Right lobe of liver (tissue), 6 donors: Measurements from ENCODE around the gene DCHS2. TPM values are rescaled to one million over a fixed set of nuclear protein-coding genes. Genes with fewer than 3 reads are reported as not detected.

Experiments used
- ATAC-seq, 4 donors: fragments of 200-7000 bp; cut with Tn5 transposase; one replicate each; pipeline ENCODE4 v1.9.1; 2020; ENCODE audit warnings: mild to moderate bottlenecking in 4 of 4, moderate library complexity in 4 of 4
- DNase-seq, 3 donors: peaks; one replicate each; pipeline ENCODE4 v3.0.0-alpha.2; 2020
- H3K27ac ChIP-seq, 3 donors: fragments of 200-600 bp; one replicate each; pipeline ENCODE4 v1.8.0; 2022
- H3K27me3 ChIP-seq, 2 donors: fragments of 200-600 bp; one replicate each; pipeline ENCODE4 v1.8.0; 2022
- H3K36me3 ChIP-seq, 4 donors: fragments of 200-600 bp; sonication (generic) in 1 of 4; one replicate each; pipeline versions ENCODE4 v1.5.1 to v1.8.0; 2017 to 2022; ENCODE audit warnings: control low read depth in 1 of 4
- H3K4me1 ChIP-seq, 4 donors: fragments of 200-600 bp; sonication (generic) in 1 of 4; one replicate each; pipeline versions ENCODE4 v1.5.1 to v1.8.0; 2017 to 2022; ENCODE audit warnings: control low read depth in 1 of 4
- H3K4me3 ChIP-seq, 3 donors: fragments of 200-600 bp; one replicate each; pipeline ENCODE4 v1.8.0; 2022
- H3K9me3 ChIP-seq, 4 donors: fragments of 200-600 bp; sonication (generic) in 1 of 4; one replicate each; pipeline versions ENCODE4 v1.5.1 to v1.8.0; 2017 to 2022; ENCODE audit warnings: control low read depth in 1 of 4
- CTCF ChIP-seq, 4 donors: fragments of 200-600 bp in 3 of 4; fragments of 450-650 bp in 1 of 4; IDR thresholded peaks; one replicate each; pipeline versions ENCODE4 v1.5.1 to v1.8.0; 2016 to 2022; ENCODE audit warnings: antibody characterized with exemption in 4 of 4, mild to moderate bottlenecking in 2 of 4
- POLR2A ChIP-seq: fragments of 450-650 bp; IDR thresholded peaks from one replicate; pipeline ENCODE4 v1.6.1; 2017; ENCODE audit warnings: antibody characterized with exemption, mild to moderate bottlenecking
- WGBS: methylation state at CpG from one replicate; pipeline ENCODE4 v1.1.6; 2018; ENCODE audit warnings: low coverage, low lambda C conversion rate; ENCODE audit not compliant: insufficient coverage; ENCODE audit errors: missing lambda C conversion rate; 5-methylcytosine and 5-hydroxymethylcytosine counted together
- intact Hi-C, 2 donors: fragments of 100-400 bp; cut with DNase I; formaldehyde crosslinking; loops; one replicate each; pipeline versions ENCODE4 v1.11.2 to v1.14.1; 2022
- total RNA-seq, 6 experiments: library from RNA; depleted of rRNA in 2 of 6; stranded (reverse); fragments of >200 nt in 2 of 6; fragmentation: NEBNext Ultra II Directional in 3 of 6; extraction: Animal tissue kit (Norgen Biotek cat#: 25700) in 3 of 6; gene quantifications; one replicate each; pipeline versions ENCODE4 v1.1.0 to v1.2.4, GENCODE V29; 2016 to 2023
- donor health status: DM: no; HTN: yes; CAD: no.
- donor health status: DM: no; HTN: no; CAD: no.
- donor health status: DM: no; HTN: no; CAD: no.
- donor health status: DM: no; HTN: yes; CAD: no.
- donor health status: DM: no; HTN: yes; CAD: no.

Gene DCHS2
- total RNA-seq, 6 experiments from 2014 or later = 0.07 to 0.37 (median 0.12) TPM; not detected in 1

DNA sequence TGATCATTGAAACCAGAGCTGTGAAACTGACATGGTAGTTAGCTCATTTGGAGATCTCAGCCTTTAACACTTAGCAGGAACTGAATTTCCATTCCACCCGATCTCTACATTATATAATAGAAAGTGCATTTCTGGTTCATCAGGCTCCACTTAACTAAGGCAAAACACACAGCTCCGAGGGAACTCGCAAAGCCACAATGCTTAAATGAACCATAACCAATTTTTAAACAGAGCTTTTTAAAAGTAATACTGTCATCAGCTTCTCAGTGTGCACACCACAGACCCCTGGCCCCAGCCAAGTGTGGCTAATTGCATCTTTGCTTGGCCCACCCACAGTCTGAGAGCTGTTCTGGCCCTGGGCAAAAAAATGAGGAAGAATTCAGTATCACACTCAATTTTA lies 66.1 kb downstream of the DCHS2 start:
- 60% methylated on average over 3 of the region's 3 CpGs for whole genome bisulfite sequencing
- H3K9me3 ChIP-seq = no peaks in the 10 kb centered on the region
- H3K36me3 ChIP-seq = no peaks in the 10 kb centered on the region
- TF ChIP-seq CTCF (IDR thresholded peaks at IDR 0.05) (no peak), POLR2A (no peak)
- H3K27ac ChIP-seq = no peak overlapping the region
- no peaks in the 10 kb centered on the region for H3K4me1 ChIP-seq
- intact Hi-C loops = no loop called here
- no peak overlapping the region for H3K4me3 ChIP-seq
- ATAC-seq = no peak
- DNase-seq = no peak
- H3K27me3 ChIP-seq = no peaks in the 10 kb centered on the region

DNA sequence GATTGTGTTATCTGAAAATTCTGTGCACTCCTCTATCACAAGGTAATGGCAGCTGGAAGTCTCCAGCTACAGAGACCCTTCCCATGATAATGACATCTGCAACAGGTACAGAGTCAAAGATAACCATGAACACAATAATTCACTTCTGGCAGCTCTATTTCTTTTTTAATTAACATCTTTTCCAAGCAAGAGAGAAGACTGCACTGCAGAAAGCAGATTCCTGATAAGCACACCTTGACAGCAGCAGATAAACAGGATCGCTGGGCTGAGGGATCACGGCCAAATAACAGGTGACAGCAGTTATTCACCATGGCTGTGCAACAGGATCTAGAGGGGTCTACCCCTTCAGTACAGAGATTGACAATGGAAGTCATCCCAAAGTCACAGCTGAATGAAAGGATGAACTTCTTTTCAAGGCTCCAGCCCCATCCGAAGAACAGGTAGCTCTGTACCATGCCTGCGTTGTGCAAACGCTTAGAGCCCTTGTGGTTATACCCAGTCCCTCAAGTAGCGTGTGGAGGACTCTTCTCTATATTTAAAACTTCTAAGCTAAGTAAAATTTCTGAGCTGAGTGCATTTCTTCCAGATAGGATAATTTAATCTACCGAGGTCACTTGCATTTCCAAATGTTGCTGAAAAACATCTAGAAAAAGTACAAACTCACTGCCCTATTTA lies 66.7 kb downstream of the DCHS2 start:
- Histone ChIP-seq H3K27me3 (no peaks in the 10 kb centered on the region), H3K9me3 (no peaks in the 10 kb centered on the region), H3K4me3 (no peak overlapping the region), H3K4me1 (no peaks in the 10 kb centered on the region), H3K27ac (no peak overlapping the region), H3K36me3 (no peaks in the 10 kb centered on the region)
- TF ChIP-seq CTCF (IDR thresholded peaks at IDR 0.05) (no peak), POLR2A (no peak)
- DNase-seq (no peak), ATAC-seq (no peak)
- intact Hi-C loops = no loop called here
- WGBS = 50% methylated on average over 4 of the region's 7 CpGs

DNA sequence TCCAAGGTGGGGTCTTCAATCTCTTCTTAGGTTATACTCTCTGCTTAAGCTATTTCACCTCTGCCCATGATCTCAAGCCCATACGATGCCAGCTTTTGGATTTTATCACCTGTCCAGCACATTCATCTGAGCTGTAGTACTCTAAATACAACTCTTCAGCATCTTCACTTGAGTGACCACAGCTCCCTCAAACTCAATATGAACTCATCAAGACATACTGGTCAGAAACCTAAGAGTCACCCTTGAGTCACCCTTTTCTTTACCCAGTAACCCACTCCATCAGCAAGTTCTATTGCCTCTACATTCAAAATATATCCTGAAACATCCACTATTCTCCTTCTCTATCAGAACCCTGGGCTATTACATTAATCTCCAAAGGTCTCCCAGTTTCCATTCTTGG lies 69.4 kb downstream of the DCHS2 start:
- Histone ChIP-seq H3K27ac (no peak overlapping the region), H3K4me3 (no peak overlapping the region), H3K36me3 (no peaks in the 10 kb centered on the region), H3K9me3 (no peaks in the 10 kb centered on the region), H3K4me1 (no peaks in the 10 kb centered on the region), H3K27me3 (no peaks in the 10 kb centered on the region)
- DNase-seq (no peak), ATAC-seq (no peak)
- TF ChIP-seq CTCF (IDR thresholded peaks at IDR 0.05) = no peak
- TF ChIP-seq POLR2A = no peak
- intact Hi-C loops = no loop called here
- 0% methylated on average over 1 of the region's 1 CpG for WGBS

DNA sequence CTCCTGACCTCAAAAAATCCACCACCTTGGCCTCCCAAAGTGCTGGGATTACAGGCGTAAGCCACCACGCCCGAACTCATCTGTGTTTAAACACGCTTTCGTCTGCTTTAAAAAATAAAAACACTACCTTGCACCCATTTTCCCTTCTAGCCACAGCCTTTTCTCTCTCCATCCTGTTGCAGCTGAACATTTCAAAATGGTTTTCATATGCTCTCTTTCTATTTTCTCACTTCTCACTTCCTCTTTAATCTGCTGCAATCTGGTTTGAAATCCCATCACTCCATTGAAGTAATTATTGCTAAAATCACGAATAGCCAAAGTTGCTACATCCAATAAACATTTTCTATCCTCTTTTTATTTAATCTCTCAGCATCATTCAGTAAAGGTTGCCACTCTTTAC lies 70.0 kb downstream of the DCHS2 start:
- TF ChIP-seq CTCF (IDR thresholded peaks at IDR 0.05) (no peak), POLR2A (no peak)

GRCh38 chr4:154417373-154417673 lies 74.3 kb downstream of the DCHS2 start:
- no peak for DNase-seq
- H3K27me3 ChIP-seq = no peaks in the 10 kb centered on the region
- intact Hi-C loops = no loop called here
- H3K9me3 ChIP-seq = no peaks in the 10 kb centered on the region
- no peaks in the 10 kb centered on the region for H3K36me3 ChIP-seq
- ATAC-seq = no peak
- 30% methylated on average over 2 of the region's 2 CpGs for WGBS
- H3K4me1 ChIP-seq = peaks cover 0 to 7% (median 3%) of the 10 kb centered on the region in 4 donors
- H3K4me3 ChIP-seq = peak overlapping the region in 1 of 3 donors; percentile 45
- TF ChIP-seq POLR2A = no peak
- TF ChIP-seq CTCF (IDR thresholded peaks at IDR 0.05) = no peak
- no peak overlapping the region for H3K27ac ChIP-seq

More for the DNA sequence above, 70.0 kb downstream of the DCHS2 start:
- H3K27ac ChIP-seq = no peak overlapping the region
- WGBS = 70% methylated on average over 6 of the region's 6 CpGs
- H3K27me3 ChIP-seq = no peaks in the 10 kb centered on the region
- H3K36me3 ChIP-seq = no peaks in the 10 kb centered on the region
- H3K9me3 ChIP-seq = no peaks in the 10 kb centered on the region
- no peak overlapping the region for H3K4me3 ChIP-seq
- H3K4me1 ChIP-seq = peaks cover 0 to 1% (median 0%) of the 10 kb centered on the region in 4 donors
- DNase-seq (no peak), ATAC-seq (no peak)
- intact Hi-C loops = no loop called here
